ENCODE data around the gene ATR. TPM values are rescaled to one million over a fixed set of nuclear protein-coding genes. Genes with fewer than 3 reads are reported as not detected.

Gene ATR
- total RNA-seq, 1 experiment from 2014 or later, result 24.7 TPM

DNA sequence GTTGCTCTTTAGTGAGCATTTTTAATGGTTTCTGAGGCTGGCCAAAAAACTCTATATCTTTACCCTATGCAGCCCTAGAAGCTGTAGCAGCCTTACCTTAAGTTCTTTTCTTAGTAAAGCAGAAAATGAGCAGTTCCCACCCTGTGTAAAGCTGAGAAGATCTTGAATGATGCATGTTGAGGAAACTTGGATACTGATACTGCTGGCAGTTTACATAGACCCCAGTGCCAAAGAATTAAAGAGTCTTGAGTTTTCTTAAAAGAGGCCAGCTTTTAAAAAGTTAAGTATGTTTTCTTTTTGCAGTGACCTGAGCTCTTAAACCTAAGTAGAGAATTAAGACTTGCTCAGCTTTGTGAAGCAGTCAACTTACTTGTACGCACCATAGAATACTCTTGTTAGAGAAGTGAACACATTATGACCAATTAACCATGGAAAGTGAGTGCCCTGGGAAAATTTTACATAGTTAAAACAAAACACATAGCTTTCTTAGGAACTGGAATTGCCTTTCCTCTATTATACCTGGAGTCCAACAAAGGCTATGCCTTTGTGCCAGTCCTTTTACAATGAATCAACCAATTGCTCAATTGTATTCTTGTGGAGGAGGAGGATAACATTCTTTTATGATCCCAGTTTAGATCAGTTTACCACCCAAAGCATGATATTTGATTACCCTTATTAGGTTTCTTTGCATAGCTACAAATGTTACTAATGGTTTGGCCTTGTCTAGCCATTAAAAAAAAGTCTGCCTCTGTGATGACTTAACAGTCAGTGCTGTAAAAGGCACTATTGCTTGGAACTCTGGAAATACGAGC is 46.0 kb upstream of the ATR start:
- no peak for TF ChIP-seq TCF7L2 (IDR thresholded peaks at IDR 0.05; ENCODE audit: borderline replicate concordance, extremely low read depth, insufficient read depth, insufficient read length)
- TF ChIP-seq EGR1 (IDR thresholded peaks at IDR 0.05; ENCODE audit: low read depth), result no peak
- TF ChIP-seq, protein P1, sequence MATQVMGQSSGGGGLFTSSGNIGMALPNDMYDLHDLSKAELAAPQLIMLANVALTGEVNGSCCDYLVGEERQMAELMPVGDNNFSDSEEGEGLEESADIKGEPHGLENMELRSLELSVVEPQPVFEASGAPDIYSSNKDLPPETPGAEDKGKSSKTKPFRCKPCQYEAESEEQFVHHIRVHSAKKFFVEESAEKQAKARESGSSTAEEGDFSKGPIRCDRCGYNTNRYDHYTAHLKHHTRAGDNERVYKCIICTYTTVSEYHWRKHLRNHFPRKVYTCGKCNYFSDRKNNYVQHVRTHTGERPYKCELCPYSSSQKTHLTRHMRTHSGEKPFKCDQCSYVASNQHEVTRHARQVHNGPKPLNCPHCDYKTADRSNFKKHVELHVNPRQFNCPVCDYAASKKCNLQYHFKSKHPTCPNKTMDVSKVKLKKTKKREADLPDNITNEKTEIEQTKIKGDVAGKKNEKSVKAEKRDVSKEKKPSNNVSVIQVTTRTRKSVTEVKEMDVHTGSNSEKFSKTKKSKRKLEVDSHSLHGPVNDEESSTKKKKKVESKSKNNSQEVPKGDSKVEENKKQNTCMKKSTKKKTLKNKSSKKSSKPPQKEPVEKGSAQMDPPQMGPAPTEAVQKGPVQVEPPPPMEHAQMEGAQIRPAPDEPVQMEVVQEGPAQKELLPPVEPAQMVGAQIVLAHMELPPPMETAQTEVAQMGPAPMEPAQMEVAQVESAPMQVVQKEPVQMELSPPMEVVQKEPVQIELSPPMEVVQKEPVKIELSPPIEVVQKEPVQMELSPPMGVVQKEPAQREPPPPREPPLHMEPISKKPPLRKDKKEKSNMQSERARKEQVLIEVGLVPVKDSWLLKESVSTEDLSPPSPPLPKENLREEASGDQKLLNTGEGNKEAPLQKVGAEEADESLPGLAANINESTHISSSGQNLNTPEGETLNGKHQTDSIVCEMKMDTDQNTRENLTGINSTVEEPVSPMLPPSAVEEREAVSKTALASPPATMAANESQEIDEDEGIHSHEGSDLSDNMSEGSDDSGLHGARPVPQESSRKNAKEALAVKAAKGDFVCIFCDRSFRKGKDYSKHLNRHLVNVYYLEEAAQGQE (IDR thresholded peaks at IDR 0.05; ENCODE audit: low read depth), result no peak
- no peak for TF ChIP-seq POLR2A (IDR thresholded peaks at IDR 0.05; ENCODE audit: borderline replicate concordance, extremely low read depth, insufficient read depth, insufficient read length)
- TF ChIP-seq SP1 (IDR thresholded peaks at IDR 0.05; ENCODE audit: low read depth), result no peak
- TF ChIP-seq CTCF (IDR thresholded peaks at IDR 0.05 in 2 of 3, conservative IDR thresholded peaks at IDR 0.05 in 1 of 3; ENCODE audit: borderline replicate concordance in 1 of 3, insufficient read depth in 1 of 3, low read depth in 2 of 3, low read length in 2 of 3), result no peak
- TF ChIP-seq, protein P2, sequence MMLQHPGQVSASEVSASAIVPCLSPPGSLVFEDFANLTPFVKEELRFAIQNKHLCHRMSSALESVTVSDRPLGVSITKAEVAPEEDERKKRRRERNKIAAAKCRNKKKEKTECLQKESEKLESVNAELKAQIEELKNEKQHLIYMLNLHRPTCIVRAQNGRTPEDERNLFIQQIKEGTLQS (IDR thresholded peaks at IDR 0.05), result no peak
- no peak for TF ChIP-seq ZNF274 (IDR thresholded peaks at IDR 0.05; ENCODE audit: low read depth, low read length)
- Histone ChIP-seq H3K27ac (ENCODE audit: low read depth, low read length) (no peak overlapping the region), H3K4me2 (ENCODE audit: low read length) (no peak overlapping the region), H3K4me3 (replicated peaks in 1 of 2; ENCODE audit: low read depth in 1 of 2, low read length in 2 of 2) (no peak overlapping the region), H3K9ac (ENCODE audit: low read length) (no peak overlapping the region), H3K9me2 (ENCODE audit: insufficient read depth) (no peaks in the 10 kb centered on the region), H2AFZ (ENCODE audit: low read depth, low read length, poor library complexity, severe bottlenecking) (no peak overlapping the region), H3K4me1 (ENCODE audit: control insufficient read depth in 1 of 2, insufficient read depth in 2 of 2, low read length in 2 of 2) (0 out of 4 replicates have a peak, but pooled peaks cover 0 to under 1% of the 10 kb centered on the region in 2 experiments), H3K27me3 (ENCODE audit: insufficient read depth, low read length) (no peaks in the 10 kb centered on the region), H4K20me1 (ENCODE audit: insufficient read depth) (no peaks in the 10 kb centered on the region), H3K36me3 (ENCODE audit: control insufficient read depth in 1 of 2, insufficient read depth in 2 of 2, low read length in 2 of 2) (no peaks in the 10 kb centered on the region), H3K9me3 (ENCODE audit: control insufficient read depth in 1 of 2, insufficient read depth in 1 of 2, low read depth in 1 of 2, low read length in 2 of 2) (no peaks in the 10 kb centered on the region), H3K79me2 (ENCODE audit: insufficient read depth, low read length) (no peaks in the 10 kb centered on the region; the same call in 1 of the 2 replicates)
- no peak for ATAC-seq
- ChIA-PET RAD21 (ENCODE audit: low non-redundant PET in 1 of 2, low total read pairs in 2 of 2, uncharacterized antibody in 2 of 2, unreplicated experiment in 2 of 2) (no interaction called here), POLR2A (no interaction called here), CTCF (no interaction called here)
- intact Hi-C loops (cut with micrococcal nuclease), result no loop called here
- no TSS peak for BruUV-seq (replicated peaks)
- no peak for DNase-seq (ENCODE audit: low read depth, low spot score)

Data from HCT116 (cell line).